ENCODE results near the gene NCOA5.
A peak's percentile ranks its signal among the peaks of the same experiment; 100 is the strongest.
"Not testable (repeated sequence)": the region's sequence is repeated elsewhere in the genome, so short reads cannot be mapped to it uniquely, and the experiment has no call there.

Gene NCOA5

GRCh38 chr20:46120136-46120535 lies 30.4 kb upstream of the NCOA5 start:
- no peak for DNase-seq

GRCh38 chr20:46119547-46119946 lies 29.8 kb upstream of the NCOA5 start:
- no peak for DNase-seq

DNA sequence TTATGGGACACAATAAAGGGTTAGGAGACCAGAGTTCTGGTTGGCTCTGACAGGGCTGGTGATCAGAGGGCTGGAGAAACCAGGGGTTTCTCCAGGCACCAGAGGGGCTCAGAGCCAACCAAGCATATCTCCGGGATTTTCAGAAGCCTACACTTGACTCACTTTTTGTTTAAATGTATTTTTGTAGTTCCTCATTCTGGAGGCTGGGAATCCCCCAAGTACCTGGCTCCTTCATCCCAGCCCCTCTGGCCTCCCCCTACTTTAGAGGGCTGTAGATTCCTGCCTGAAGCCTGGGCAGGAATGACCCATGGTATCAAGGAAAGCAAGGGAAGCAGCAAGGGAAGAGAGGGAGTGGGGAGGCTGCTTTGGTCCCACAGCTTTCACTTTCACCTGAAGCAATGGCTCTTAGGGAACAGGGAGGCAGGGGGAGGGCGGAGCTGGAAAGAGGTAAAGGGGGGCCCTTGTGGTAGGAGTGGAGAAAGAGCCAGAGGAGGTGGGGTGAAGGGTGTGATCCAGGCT lies 29.3 kb upstream of the NCOA5 start:
- DNase-seq, result no peak

DNA sequence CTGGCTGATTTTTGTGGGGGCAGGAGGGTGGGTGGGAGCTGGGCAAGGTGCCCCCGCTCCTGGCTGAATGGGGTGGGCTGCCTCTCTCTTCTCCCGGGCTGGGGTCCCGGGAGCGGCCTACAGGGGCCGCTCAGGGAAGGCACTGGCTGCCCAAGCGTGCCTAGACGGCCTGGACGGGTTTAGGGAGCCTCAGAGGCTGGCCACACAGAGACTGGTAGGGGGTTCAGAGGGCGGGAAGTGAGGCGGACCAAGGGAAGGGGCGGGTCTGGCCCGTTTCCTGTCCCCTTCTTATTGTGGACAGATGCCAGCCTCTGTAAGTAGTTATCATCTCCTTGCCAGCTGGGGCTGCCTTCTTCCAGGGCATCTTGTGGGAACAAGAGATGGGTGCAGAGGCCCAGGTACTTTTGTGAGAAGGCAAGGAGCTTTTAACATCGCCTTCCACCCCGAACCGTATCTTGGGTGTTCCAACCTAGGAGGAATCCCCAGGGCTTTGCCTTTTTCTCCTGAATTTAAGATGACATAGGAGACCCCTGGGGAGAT lies 28.8 kb upstream of the NCOA5 start:
- DNase-seq, result no peak

- DNase-seq, result peak; percentile 44
Measured at GRCh38 chr20:46117704-46118467, 28.1 kb upstream of the NCOA5 start, which contains the start of gene CD40. Gene CD40 (plus strand): TSS chr20:46118314. CDS start chr20:46118344, 30 bp downstream.

DNA sequence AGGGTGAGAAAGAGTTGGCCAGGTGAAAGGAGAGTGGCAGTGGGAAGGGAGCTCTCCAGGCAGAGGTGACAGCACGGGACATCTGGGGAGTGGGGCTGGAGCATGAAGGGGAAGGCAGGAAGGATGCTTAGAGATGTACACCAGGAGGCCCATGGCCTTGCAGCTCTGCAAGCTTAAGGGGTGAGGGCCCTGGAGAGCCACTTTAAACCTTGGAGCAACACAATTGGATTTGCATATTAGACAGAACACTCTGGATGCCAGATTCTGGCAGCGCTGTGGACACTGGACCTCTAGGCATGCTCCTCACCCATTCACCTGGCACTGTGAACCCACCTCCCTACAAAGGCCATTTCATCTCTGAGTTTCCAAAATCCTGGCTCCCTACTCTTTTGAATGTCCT lies 24.7 kb upstream of the NCOA5 start:
- DNase-seq, result no peak

DNA sequence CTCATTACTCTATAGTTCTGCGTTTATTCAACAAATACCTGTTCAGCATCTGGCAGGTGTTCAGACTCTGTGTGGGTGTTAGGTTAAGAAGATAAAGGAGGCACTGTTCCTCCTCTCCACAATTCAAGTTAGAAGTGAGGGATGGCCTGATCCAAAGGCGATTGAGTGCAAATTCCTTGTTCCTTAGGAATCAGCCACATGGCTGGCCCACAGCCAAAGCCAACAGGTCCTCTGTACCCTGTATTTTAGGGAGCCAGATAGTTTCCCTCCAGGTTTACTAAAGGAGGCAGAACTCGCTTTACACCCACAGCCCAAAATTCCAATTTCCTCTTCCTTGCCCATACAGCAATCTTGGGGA lies 23.3 kb upstream of the NCOA5 start:
- DNase-seq, result no peak

DNA sequence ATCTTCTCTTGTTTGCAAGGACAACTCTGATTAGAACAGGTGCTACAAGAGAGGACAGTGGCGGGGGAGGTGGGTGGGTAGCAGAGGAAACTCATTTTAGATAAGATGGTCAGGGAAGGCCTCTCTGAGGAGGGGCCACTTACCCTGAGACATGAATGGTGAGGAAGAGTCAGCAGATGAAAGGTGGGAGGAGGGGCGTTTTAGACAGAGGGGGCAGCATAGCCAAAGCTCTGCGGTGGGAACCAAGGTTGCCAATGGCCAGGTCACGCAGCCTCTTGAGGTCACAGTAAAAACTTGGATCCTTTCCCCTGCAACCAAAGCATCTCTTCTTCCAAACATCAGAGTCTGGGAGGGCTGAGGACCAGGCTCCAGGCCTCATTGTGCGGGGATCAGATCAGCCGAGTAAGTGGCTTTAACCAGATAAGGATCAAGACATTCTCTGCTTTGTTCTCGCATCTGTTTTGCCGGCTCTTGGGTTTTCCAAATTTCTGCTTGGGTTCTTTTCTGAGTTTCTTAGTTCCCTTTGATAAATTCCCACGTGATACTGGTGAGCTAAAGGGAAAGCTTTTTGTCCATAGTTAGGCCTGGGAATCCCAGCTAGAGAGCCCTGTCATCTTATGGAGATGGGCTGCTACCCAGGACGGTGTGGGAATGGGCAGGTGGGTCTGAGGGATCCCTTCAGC lies 22.8 kb upstream of the NCOA5 start:
- no peak for DNase-seq

DNA sequence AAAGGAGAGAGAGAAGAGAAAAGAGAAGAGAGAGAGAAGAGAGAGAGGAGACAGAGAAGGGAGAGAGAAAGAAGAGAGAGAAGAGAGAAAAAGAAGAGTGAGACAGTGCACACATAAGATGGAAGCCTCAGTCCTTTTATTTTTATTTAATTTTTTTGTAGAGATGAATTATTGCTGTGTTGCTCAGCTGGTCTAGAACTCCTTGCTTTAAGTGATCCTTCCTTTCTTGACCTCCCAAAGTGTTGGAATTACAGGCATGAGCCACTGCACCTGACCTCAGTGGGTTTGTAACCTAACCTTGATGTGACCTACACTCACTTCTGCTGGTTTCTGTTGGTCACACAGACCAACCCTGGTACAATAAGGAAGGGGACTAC lies 22.1 kb upstream of the NCOA5 start:
- no peak for DNase-seq

GRCh38 chr20:46111028-46111835 lies 21.5 kb upstream of the NCOA5 start:
- no peak for DNase-seq

- DNase-seq, result no peak
Measured at GRCh38 chr20:46108976-46109375, 19.2 kb upstream of the NCOA5 start.

GRCh38 chr20:46108435-46108841 lies 18.7 kb upstream of the NCOA5 start:
- DNase-seq, result no peak

GRCh38 chr20:46107061-46107460 lies 17.3 kb upstream of the NCOA5 start:
- DNase-seq, result no peak

DNA sequence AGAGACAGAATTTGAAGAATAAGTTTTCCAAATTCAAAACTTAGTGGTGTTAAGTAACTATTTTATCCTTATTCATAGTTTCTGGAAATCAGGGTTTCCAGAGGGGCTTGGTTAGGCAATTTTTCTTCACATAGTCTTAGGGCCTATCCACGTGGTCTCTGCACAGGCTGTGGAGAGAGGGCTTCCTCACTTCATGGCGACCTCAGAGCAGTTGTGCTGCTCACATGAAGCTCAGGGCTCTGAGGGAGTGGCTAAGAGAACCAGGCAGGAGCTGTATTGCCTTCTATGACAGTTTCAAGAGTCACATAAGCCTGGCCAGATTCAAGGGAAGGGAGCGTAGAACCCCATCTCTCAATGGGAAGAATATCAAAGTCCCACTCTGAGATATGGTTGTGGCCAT lies 14.5 kb upstream of the NCOA5 start:
- DNase-seq, result no peak

GRCh38 chr20:46102940-46103339 lies 13.2 kb upstream of the NCOA5 start:
- DNase-seq, result no peak

DNA sequence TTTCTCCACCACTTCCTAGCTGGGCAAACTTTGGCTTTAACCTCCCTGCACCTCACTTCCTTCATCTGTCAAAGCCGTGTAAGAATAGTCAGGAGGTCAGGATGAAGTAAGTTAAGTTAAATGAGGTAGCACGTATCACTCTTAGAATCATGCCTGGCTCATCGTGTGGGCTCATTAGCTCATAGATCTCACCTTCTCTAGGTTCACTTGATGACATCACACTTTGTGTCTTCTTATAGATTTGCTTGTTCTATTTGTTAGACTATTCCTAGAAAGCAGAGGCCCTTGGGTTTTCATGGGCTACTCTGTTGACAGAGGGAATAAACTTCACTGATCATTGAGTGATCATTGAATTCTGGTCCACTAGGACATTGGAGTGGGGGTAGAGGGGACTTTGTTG lies 12.2 kb upstream of the NCOA5 start:
- no peak for DNase-seq

DNA sequence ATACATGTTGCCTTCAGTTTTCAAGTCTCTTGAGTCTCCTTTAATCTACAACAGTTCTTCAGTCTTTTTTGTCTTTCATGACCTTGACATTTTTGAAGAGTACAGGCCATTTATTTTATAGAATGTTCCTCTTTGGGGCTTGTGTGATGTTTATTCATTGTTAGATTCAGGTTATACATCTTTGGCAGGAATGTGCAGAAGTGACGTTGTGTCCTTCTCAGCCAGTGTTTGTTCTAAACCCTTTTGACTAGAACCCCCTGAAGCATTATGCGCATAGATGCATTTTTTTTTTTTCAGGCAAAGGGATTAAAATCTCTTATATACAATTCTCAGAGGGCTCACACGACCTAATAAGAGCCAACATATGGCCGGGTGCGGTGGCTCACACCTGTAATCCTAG lies 11.2 kb upstream of the NCOA5 start:
- no peak for DNase-seq

DNA sequence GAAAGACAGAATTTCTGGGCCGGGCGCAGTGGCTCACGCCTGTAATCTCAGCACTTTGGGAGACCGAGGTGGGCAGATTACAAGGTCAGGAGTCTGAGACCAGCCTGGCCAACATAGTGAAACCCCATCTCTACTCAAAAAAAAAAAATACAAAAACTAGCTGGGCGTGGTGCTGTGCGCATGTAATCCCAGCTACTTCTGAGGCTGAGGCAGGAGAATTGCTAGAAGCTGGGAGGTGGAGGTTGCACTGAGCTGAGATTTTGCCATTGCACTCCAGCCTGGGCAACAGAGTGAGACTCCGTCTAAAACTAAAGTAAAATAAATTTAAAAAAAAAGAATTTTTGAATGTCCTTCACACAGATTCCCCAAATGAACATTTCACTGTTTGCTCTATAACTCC lies 10.7 kb upstream of the NCOA5 start:
- not testable (repeated sequence) for DNase-seq

GRCh38 chr20:46099491-46100287 lies 9.9 kb upstream of the NCOA5 start:
- no peak for DNase-seq

DNA sequence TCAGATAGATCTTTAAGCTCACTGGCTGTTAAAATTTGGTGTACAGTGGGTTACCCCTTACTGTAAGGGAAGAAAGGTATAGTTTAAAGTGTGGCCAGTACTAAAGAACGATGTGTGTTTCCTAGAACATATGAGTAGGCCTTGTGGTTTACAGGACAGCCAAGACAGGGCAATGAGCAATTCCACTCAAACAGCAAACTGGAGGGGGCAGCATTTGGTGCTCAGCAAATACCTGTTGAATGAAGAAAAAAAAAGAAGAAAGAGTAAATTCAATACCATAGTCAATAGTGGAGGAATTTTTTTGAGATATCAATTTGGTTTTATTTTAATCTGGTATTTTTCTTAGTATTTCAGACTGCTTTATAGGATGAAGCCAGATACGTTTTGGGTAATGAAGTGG lies 3.8 kb upstream of the NCOA5 start:
- DNase-seq, result no peak

- not testable (repeated sequence) for DNase-seq
Measured at GRCh38 chr20:46091622-46092535, 2.1 kb upstream of the NCOA5 start.

DNA sequence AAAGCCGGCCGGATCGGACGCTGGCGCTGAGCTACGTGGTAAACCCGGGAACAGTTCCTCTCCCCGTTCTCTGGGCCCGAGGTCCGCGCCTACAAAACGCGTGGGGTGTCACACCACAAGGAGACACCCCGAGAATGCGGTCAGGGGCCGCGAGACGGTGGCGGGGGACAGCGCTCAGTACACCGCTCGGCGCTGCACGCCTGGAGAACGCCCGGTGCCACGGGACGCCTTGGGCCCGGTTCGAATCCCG lies 670 bp downstream of the NCOA5 start:
- DNase-seq, result no peak

Data from activated effector memory CD4-positive, alpha-beta T cell treated with Interleukin-2 at 50 U/mL for 16 hours (primary cell).